NCI-H69 (cell line): ENCODE measurements around the gene RNF126.
A peak's percentile ranks its signal among the peaks of the same experiment; 100 is the strongest.
"Not testable (repeated sequence)": the region's sequence is repeated elsewhere in the genome, so short reads cannot be mapped to it uniquely, and the experiment has no call there.

ENCODE experiments used
- DNase-seq: peaks from one replicate; lab custom pipeline; 2025; lab: John Stamatoyannopoulos, UW

RNF126 gene

DNA sequence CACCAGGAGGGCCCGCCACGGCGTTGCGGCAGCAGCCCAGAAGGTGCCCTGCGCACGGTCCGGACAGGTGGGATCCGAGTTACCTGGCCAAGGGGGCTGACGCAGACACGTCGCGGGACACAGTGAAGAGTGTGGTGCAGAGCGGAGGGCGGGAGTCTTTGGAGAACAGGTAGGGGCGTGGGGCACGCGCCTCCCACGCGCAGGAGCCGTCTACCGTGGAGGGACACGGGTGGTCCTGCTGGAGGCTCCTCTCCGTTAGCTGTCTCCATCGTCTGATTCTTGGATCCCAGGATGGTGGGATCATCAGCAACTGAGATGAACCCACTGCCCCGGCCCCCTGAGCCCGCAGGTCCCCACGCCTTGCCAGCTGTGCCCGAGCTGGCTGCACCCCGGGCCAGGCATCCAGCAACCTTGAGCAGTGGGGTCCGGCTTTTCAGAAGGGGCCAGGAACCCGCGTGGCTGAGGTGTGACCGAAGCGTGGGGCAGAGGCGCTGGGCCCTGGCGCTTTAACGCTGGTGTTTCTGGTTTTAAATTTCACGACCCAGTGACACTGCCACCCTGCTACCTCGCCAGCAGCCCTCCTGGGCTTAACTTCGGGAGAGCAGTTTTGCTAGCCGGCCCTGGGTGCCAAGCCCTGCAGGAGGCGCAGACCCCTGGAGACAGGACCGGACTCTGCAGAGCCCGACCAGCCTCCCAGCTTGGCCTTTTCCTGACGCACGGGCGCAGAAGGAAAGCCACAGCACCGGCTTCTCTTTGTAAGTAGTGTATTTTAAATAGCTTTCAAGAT is 16.0 kb downstream of the RNF126 start:
- no peak for DNase-seq

DNA sequence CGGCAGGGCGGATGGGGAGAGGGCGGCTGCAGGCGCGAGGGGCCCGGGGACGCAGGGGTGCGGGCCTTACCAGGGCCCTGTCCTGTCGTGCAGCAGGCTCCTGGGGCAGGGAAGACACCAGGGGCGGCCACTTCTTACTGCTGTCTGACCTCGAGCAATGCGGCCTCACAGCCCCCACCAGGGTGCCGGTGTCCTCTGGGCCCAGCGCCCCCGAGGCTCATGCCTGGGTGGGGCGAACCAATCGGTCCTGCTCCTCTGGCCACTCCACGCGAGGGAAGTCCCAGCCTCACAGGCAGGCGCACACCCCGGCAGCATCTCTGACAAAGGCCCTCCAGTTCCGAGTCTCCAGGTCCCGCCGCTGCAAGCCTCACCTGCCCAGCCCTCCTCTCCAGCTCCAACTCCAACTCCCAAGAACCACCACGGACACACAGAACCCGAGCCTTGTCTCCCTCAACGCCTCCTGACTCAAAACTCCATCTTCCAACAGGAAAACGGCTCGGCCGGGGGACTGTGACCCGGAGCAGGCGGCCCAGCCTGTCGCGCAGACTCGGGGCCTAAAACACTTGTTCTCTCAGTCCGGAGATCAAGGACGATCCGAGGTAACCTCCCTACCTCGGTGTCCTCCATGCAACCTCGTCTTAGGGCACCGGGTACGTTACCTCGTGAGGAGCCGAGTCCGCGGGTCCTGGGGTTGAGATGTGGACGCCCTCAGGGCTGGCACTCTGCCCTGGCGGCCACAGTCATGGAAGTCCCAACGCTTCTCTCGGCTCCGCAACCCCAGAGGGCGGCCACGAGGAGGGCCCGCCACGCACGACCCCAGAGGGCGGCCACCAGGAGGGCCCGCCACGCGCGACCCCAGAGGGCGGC is 16.9 kb downstream of the RNF126 start:
- DNase-seq = no peak

DNA sequence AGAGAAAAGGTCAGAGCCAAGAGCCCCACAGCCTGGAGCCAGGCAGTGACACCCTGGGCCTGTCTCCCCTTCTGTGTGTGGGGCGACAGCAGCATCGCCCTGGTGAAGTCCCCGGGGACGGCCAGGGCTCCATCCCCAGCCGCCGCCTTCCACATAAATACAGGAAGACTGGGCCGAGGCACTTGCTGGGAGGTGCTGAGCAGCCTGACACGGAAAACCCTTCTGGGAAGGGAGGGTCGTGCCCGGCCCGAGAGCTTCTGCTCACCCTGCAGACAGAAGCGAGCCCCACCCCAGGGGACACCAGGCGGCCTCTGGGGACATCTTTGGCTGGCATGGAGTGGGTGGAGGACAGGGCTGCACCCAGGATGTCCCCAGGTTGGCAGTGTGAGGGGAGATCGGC is 18.2 kb downstream of the RNF126 start:
- no peak for DNase-seq

DNA sequence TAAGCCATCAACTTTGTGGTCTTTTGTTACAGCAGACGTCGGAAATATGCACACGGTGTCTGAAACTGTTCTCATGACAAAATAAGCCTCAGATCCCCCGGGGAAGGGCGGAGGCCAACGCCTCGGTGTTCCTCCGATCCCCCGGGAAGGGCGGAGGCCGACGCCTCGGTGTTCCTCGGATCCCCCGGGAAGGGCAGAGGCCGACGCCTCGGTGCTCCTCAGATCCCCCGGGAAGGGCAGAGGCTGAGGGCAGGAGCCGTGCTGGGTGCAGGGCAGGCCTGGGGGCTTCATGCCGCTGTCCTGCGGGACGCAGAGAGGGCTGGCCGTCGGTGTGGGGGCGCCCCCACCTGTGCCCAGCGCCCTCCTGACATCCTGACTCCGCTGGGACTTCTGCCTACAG is 18.7 kb downstream of the RNF126 start:
- DNase-seq = no peak

DNA sequence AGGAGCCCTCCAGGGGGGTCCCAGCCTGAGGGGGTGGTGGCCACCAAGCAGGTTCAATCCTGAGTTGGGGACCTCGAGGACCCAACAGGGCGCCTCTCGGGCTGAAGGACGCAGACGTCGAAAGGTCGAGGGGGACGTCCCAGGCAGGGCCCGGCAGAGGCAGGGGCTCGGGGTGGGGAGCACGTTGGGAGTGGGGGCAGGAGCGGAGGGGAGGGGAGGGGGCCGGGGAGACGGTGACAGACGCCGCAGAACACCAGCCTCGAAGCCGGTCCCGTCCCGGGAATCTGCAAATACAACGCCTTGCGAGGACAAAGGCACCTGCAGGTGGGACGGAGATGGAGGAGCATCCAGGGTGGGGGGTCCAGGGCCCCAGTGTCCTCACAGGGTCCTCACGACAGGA is 19.3 kb downstream of the RNF126 start:
- DNase-seq = no peak

DNA sequence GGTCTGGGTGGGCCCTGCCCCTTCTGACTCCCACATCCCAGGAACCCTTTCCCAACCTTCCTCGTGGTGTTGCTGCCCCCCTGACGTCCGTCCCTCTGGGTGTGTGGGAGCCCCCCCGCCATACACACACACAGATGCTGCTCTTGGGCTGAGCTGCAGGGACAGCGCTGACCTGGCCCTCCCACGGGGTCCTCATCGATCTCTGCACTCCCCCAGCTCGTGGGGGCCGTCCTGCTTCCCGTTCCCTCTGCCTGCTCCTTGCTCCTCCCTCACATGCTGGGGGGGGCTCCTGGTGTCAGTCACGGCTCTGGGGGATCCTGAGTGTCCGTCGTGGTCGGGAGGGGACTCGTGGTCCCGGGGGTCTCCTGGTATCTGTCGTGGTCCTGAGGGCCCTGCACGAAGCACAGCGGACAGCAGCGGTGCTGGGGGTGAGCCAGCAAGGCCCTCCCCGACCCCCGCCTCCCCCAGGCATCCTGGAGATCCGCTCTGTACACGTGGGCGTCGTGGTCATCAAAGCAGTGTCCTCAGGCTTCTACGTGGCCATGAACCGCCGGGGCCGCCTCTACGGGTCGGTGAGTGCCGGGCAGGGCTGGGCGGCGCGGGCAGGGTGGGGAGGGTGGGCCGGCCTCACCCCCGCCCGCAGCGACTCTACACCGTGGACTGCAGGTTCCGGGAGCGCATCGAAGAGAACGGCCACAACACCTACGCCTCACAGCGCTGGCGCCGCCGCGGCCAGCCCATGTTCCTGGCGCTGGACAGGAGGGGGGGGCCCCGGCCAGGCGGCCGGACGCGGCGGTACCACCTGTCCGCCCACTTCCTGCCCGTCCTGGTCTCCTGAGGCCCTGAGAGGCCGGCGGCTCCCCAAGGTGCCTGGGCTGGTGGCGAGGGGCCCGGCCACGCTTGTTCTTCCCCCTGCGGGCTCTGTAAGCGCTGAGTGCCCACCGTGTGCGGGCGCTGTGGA is 20.0 kb downstream of the RNF126 start:
- DNase-seq = no peak

DNA sequence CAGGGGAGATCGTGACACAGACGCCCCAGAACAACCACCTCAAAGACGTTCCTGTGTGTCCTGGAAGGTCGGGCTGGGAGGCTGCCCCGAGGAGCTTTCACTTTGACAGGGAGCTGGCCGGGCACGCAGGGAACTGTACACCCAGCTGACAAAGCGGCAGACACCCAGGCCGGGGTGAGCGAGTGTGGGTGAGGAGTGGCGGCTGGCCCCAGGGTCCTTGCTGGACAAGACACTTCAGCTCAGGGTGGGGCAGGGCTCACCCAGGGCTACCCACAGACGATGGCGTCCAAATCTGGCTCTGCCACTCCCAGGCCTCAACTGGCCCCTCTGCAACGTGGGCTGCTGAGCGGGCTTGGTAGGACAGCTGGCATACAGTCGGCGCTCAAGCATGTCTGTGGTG is 21.3 kb downstream of the RNF126 start:
- no peak for DNase-seq

DNA sequence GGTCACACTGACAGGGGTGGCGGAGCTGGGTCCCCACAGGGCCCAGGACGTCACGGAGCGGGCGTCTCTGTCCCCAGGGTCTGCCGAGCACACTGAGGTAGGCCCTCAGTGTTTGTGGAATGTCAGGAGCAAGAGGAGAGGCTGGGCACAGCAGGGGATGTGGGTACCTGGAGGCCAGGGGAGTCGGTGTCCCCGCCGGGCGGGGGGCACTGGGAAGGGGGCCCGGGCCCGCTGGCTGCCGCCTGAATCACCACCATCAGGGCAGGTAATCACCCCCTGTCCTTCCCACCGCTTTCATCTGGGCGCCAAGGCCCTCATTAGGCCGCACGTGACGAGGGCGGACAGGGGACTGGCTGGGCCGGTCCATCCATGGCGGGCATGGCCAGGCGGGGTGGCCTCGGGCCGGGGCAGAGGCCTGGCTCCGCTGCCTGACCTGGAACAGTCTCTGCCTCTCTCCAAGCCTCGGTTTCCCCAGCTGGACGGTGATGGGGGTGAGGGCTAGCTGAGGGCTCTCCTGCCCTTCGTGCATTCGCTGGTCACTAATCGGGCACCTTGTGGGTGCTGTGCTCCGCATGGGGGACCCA is 22.3 kb downstream of the RNF126 start:
- no peak for DNase-seq

DNA sequence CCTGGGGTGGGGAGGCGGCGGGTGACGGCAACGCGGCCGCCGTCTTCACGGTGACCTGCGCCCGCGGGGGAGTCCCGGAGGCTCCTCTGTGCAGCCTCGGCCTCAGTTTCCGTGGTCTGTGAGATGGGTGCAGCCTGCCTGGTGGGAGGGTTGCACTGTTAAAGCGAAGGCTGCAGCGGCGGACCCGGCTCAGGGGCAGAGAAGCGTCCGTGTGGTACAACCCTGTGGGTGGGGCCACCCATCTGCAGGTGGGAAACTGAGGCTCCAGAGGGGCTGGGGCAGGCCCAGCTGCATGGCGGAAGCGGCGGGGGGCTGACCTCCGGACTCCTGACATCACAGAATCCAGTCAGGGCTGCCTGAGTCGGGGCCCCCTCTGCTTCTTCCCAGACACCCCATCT is 22.9 kb downstream of the RNF126 start:
- no peak for DNase-seq

DNA sequence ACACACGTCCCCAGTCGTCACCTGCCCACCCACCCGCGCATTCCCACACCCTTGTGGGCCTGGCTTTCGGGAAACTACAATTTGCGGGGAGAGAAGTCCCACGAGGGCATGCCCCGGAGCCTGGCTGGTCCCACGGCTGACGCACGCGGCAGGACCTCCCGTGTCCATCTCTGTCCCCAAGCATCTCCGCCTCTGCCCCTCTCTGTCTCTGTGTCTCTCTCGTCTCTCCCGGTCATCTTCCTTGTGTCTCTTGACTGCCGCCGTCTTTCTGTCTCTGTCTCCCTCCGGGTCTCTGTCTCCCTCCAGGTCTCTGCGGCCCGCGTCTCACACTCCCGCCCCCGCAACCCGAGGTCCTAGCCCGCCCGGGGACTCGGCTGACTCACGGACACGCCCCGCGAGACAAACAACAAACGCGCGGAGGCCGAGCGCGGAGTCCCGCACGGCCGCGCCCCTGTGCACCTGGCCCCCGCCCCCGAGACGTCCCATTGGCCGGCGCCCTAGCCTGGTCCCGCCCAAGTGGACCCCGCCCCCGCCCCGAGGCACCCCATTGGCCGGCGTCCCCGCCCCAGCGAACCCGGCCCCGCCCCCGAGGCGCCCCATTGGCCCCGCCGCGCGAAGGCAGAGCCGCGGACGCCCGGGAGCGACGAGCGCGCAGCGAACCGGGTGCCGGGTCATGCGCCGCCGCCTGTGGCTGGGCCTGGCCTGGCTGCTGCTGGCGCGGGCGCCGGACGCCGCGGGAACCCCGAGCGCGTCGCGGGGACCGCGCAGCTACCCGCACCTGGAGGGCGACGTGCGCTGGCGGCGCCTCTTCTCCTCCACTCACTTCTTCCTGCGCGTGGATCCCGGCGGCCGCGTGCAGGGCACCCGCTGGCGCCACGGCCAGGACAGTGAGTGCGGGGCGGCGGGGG is 23.5 kb downstream of the RNF126 start, which contains the start of gene FGF22:
TSS of gene FGF22 (plus strand) at position 627 of the 908 bp plus-strand sequence. CDS start at position 674, 47 bp downstream.
- peak; percentile 90 for DNase-seq

DNA sequence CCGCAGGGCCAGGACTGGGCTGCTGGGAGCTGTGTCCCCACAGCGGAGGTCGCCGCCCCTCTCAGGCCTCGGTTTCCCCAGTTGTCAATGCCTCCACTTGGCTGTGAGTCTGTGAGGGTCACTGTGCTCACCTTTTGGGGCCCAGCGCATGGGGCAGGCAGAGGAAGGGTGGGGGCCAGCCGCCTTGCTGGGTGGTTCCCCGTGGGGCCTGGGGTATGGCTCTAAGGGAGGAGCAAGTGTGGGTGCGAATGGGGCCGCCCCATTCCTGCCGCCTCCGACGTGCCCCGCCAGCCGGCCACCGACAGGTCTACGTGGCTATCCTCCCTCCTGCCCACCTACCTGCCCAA is 24.1 kb downstream of the RNF126 start:
- no peak for DNase-seq

DNA sequence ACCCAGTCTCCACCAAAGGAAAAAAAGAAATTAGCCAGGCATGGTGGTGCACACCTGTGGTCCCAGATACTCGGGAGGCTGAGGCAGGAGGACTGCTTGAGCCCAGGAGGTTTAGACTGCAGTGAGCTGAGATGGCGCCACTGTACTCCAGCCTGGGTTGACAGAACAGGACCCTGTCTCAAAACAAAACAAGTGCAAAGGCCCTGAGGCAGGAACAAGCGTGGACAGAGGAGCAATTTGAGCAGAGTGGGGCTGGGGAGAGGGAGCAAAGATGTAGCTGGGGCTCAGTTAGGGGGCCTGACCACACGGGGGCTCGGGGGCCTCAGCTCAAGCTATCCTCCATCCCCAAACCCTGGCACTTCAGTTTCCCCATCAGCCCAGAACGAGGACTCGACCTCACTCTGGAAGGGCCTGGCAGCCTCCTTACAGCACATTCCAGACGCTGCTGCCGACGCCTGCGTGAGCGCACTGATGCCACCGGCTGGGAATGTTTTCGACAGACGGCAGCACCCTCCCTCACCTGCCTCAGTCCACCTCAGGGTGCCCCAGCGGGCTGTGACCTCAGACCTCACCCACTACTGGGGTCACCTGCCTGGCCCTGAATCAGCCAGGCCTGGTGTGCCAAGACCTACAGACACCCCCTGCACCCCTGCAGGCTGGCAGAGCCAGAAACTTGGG is 27.9 kb downstream of the RNF126 start:
- no peak for DNase-seq

DNA sequence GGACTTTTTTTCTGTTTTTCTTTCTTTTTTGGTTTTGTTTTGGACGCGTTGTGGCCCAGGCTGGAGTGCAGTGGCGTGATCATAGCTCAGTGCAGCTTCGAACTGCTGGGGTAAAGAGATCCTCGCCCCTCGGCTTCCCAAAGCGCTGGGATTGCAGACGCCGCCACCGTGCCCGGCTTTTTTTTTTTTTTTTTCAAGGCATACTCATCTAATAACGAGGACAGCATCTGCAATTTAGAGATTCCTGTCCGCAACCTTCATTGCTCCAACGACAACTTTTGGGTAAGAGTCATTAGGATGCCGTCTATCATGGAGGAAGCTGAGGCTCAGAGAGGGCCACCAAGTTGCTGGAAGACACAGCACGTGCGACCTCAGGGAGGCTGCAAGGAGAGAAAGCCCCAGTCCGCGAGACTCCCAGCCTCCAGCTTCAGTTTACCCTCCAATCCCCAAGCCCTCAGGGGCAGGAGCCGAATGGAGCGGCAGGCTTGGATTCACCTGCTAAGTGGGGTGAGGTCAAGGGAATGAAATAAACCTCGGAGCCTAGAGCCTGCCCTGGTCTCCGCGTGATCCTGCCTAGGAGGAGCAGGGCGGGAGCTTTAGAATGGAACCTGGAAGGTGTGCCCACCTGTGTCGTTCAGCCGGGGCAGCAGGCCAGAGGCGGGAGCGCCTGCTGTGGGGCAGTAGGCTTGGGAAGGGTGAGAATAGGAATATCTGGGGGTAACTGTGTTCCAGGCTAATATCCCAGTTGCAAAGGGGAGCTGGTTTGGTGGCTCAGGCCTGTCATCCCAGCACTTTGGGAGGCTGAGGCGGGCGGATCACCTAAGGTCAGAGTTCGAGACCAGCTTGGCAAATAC is 29.0 kb downstream of the RNF126 start:
- peak; percentile 46 for DNase-seq

DNA sequence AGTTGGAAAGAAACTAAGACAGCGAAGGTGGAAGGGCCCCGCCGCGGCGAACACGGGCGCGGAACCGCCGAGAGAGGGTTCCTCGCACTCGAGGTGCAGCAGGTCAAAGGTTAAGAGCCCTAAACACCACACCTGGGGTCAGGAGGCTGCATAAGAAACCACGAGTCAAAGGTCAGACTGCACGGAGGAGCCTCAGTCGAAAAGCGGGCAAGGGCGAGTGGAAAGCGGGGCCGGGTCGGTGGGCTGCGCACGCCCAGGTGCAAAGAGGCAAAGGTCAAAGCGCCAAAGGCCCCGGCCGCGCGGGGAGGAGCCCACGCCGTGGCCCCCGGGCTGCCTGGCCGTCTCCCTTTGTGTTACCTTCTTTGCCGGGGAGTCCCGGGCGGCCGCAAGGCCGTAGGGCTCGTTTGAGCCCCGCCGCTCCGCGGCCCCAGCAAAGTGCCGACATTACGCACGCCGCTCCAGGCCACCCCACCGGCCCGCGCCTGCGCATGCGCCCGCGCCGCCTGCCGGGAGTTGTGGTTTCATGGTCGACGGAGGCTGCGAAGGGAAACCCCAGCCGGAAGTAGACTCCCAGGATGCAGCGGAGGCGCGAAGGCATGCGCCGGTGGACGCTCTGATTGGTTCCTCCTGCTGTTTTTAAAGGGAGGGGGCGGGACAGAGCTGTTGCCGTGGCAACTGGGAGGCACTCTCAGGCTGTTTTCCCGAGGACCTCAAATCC is 29.8 kb downstream of the RNF126 start, which contains the start of gene POLRMT:
TSS of gene POLRMT (minus strand) at position 470 of the 718 bp plus-strand sequence. CDS start at position 445, 25 bp downstream.
- peak; percentile 99 for DNase-seq

DNA sequence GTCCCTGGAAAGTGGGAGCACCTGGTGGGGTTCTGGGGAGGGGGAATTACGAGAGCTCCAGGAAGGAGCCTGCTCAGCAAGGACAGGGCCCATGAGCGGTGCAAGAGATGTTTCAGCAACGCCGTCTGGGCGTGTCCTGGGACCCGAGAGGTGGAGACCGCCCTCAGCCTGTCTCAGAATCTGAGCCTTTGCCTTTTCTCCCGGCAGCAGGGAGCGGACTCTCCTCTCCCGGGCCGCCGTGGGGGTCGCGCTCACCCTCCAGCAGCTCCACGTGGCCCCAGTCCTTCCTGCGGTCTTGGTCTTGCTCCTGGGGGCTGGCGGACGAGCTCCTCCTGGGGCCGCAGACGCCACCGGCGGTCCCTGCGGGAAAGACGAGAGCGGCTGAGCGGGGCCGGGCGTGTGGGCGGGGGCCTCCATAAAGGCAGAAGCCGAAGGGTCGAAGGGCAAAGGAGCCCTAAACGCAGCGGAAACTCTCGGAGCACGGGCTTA is 30.4 kb downstream of the RNF126 start:
- peak; percentile 51 for DNase-seq

DNA sequence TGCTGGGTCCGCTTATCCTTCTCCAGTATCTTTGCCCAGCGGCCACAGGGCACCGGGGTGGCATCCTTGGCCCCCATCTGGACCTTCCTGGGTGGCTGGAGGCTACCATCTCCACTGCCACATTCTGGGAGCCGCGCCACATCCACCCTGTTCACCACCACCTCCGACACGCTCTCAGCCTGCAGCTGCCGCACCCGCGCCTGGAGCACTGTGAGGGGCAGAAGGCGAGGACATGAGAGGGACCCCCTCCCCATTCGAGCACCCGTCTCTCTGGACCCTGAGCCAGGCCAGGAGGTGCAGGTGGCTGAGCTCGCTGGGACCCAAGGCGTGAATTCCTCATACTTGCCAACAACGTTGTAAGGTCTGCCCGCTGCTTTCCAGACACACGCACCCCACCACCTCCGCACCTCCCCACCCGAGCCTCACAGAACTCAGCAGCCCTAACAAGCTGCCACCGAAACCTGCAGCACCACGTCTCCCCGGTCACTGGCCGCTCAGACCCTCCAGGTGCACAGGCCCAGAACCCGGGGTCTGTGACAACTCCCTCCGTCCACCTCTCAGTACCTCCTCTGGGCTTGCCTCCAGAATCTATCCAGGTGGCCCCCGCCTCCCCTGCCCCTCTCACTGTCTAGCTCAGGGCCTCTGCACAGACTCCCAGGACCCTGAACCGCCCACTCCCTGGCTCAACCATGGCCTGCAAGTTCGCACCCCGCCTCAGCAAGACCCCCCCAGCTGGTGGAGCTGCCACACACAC is 32.9 kb downstream of the RNF126 start:
- no peak for DNase-seq

DNA sequence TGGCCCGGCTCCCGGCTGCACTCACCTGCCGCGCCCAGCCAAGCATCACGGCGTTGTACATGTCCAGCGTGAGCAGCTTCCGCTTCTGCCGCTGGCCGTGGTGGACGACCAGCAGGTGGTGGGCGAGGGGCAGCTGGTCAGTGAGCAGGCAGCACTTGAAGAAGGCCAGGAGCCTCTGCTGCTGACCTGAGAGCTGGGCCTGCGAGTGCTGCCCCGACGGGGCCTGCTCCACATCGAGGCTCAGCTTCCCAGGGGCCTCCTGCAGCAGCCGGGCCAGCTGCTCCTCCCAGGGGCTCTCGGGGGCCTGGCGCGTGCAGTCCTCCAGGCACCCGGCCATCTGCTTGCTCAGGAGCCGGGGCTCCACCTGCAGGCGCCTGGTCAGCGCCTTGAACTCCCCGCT is 33.5 kb downstream of the RNF126 start:
- not testable (repeated sequence) for DNase-seq
